ENCODE results near the gene APOE.
A peak's percentile ranks its signal among the peaks of the same experiment; 100 is the strongest.
"Not testable (repeated sequence)": the region's sequence is repeated elsewhere in the genome, so short reads cannot be mapped to it uniquely, and the experiment has no call there.

APOE gene

DNA sequence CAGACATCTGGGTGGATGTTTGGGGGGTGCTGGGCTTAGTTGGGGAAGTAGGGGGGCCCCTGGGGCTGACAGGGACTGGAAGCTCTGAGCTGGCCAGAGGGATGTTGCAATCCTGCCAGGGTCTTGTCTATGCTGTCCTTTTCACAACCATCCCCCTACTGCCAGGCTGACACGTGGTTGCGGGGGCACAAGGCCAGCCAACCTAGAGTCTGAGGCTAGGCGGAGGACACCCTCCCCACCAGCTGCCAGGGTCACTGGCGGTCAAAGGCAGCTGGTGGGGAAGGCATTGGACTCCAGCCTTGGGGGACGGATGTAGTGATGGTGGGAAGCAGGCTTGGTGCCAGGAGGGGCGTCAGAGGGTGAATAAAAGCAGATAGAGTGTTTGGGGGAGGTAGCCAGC is 7.3 kb downstream of the APOE start:
- DNase-seq, result no peak

- DNase-seq, result not testable (repeated sequence)
Observed at GRCh38 chr19:44913512-44914432, 8.2 kb downstream of the APOE start.

GRCh38 chr19:44914433-44915206 is 9.0 kb downstream of the APOE start, which contains the start of gene APOC1:
Gene APOC1, plus strand, starts transcription at chr19:44914608. Its CDS starts 284 bp downstream, at chr19:44914892.
- DNase-seq, result peak; percentile 96

GRCh38 chr19:44924243-44924725 is 18.7 kb downstream of the APOE start:
- no peak for DNase-seq

GRCh38 chr19:44925114-44925891 is 19.7 kb downstream of the APOE start:
- no peak for DNase-seq

GRCh38 chr19:44926245-44927077 is 20.9 kb downstream of the APOE start:
- DNase-seq, result not testable (repeated sequence)

- DNase-seq, result no peak
Observed at GRCh38 chr19:44927746-44928145, 22.1 kb downstream of the APOE start.

DNA sequence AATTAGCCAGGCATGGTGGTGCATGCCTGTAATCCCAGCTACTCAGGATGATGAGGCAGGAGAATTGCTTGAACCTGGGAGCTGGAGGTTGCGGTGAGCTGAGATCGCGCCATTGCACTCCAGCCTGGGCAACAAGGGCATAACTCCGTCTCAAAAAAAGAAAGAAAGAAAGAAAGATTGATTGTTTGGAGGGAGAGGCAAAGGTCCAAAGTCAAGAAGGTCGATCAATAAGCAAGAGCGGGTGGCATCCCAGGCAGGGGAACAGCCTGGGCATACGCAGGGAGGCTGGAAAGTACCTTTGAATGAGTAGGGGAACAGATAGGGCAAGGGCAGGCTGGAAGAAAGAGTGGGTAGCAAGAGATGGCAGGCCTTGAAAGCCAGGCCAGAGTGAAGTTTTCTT is 24.5 kb downstream of the APOE start:
- DNase-seq, result no peak

GRCh38 chr19:44931541-44931940 is 25.9 kb downstream of the APOE start:
- no peak for DNase-seq

DNA sequence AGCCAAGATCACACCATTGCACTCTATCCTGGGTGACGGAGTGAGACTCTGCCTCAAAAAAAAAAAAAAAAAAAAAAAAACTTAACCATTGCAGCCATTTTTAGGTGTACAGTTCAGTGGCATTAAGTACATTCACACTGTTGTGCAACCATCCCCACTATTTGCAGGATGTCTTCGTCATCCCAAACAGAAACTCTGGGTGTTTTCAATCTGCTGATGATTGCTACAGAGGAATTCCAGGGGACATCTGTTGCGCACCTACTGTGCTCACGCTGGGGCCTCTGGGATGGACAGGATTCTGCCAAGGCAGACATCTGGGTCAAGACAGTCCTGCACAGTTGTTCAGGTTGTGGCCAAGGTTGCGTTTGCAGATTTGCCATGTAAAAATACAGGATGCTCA is 34.1 kb downstream of the APOE start:
- DNase-seq, result no peak

DNA sequence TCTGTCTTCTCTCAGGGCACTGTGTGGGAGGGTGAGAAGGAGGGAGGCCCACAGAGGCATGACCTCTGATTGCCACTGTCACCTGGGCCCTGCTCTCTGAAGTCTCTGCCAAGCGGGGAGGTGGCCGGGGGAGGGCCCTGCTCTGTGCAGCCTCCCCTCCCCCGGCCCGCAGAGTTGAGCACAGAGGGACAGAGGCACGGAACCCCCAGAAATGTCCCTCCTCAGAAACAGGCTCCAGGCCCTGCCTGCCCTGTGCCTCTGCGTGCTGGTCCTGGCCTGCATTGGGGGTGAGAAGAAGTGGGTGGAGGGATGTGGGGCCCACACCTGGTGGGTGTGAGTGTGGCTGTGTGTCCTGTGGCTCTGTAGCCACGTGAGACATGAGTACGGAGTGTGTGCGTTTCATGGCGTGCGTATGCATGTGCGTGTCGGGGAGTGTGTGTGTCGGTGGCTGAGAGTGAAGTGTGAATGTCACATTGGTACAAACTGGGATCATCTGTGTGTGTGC is 36.5 kb downstream of the APOE start, which contains the start of gene APOC4:
APOC4 (plus strand) TSS at position 171 of the 505 bp plus-strand sequence; CDS start at position 212, 41 bp downstream.
- DNase-seq, result no peak

GRCh38 chr19:44943801-44944249 is 38.2 kb downstream of the APOE start:
- no peak for DNase-seq

DNA sequence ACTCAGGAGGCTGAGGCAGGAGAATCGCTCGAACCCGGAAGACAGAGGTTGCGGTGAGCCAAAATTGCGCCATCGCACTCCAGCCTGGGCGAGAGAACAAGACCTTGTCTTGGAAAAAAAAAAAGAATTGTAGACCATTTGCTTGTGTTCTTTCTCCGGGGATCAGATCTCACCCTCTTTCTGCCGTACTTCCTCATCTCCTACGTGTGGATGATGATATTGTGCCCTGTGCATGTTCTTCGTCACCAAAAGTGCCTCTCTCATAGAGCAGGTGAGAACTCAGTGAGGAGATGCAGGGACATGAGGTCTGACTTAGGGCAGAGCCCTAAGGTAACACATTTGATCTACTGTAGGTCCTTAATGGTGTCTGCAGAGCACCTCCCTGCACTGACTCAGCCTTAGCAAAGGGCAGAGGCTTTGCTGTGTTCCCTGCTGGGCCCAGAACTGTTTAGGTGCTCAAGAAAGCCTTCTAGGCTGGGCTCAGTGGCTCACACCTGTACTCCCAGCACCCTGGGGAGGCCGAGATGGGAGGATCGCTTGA is 41.5 kb downstream of the APOE start:
- DNase-seq, result no peak

GRCh38 chr19:44948237-44948636 is 42.6 kb downstream of the APOE start:
- no peak for DNase-seq

- no peak for DNase-seq
Observed at GRCh38 chr19:44948763-44949374, 43.3 kb downstream of the APOE start.

DNA sequence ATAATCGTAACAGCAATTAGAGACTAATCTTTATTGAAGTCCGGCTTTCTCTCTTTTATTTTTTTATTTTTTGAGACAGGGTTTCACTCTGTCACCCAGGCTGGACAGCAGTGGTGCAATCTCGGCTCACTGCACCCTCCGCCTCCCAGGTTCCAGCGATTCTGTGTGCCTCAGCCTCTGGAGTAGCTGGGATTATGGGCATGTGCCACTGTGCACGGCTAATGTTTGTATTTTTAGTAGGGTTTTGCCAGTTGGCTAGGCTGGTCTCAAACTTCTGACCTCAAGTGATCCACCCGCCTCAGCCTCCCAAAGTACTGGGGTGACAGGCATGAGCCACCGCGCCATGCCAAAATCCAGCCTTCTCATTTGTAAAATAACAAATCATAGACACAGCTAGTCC is 44.0 kb downstream of the APOE start:
- DNase-seq, result no peak

DNA sequence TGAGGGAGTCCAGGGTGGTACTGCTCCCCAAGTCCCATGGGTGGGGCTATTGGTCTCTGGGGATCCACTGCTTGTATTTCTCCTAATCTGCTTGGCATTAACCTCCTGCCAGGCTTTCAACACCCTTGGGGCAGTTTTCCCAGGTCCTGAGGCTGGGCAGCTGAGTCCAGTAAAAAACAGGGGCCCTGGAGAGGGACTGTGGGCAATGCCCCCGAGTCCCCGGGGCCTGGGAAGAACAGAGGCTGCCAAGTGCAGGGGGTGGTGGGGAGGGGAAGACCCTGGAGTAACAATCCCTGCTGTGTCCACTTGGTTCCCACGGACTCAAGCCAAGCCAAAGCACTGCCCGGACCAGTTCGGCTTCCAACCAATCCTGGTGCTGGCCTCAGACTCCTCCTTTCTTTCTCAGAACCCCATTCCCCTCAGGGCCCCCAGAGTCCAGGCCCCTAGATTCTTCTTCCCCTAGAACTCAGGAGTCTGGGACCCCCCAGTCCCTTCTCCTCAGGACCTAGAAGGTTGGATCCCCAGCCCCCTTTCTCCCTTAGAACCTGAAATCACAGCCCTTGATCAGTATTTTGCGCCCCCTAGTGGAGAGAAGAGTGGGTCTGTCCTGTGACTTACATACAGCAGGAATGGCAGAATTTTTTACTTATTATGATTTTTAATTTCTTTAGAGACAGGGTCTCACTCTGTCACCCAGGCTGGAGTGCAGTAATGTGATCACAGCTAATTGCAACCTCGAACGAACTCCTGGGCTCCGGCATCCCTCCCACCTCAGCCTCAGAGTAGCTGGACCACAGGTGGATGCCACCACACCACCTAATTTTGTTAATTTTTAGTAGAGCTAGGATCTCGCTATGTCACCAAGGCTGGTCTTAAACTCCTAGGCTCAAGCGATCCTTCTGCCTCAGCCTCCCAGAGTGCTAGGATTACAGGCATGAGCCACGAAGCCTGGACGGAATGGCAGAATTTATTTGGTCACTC is 45.9 kb downstream of the APOE start:
- peak; percentile 75 for DNase-seq

DNA sequence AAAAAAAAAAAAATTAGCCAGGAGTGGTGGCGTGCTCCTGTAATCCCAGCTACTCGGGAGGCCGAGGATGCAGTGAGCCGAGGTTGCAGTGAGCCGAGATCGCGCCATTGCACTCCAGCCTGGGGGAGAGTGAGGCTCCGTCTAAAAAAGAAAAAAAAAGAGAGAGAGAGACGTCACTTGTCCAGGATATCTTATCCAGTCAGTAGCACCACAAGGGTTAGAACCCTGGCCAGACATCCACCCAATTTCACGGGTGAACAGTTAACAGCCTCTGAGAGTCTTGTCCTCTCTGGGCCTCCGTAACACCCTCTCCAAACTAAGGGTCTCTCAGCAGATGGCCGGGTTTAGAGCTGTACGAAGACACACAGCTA is 48.7 kb downstream of the APOE start:
- DNase-seq, result no peak

Data from islet precursor cell (in vitro differentiated cells).